Bronchial smooth muscle cell (primary cell): Measurements from ENCODE around the gene PRR5L. TPM values are rescaled to one million over a fixed set of nuclear protein-coding genes. Genes with fewer than 3 reads are reported as not detected.

Experiments used
- total RNA-seq: library from RNA; depleted of rRNA; stranded (reverse); fragments of >200 nt; gene quantifications from 2 replicates; pipeline ENCODE4 v1.2.1, GENCODE V29; 2014

Gene PRR5L, protein sequence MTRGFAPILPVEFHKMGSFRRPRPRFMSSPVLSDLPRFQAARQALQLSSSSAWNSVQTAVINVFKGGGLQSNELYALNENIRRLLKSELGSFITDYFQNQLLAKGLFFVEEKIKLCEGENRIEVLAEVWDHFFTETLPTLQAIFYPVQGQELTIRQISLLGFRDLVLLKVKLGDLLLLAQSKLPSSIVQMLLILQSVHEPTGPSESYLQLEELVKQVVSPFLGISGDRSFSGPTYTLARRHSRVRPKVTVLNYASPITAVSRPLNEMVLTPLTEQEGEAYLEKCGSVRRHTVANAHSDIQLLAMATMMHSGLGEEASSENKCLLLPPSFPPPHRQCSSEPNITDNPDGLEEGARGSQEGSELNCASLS
- total RNA-seq = 0.69 and 1.9 TPM in 2 replicates

DNA sequence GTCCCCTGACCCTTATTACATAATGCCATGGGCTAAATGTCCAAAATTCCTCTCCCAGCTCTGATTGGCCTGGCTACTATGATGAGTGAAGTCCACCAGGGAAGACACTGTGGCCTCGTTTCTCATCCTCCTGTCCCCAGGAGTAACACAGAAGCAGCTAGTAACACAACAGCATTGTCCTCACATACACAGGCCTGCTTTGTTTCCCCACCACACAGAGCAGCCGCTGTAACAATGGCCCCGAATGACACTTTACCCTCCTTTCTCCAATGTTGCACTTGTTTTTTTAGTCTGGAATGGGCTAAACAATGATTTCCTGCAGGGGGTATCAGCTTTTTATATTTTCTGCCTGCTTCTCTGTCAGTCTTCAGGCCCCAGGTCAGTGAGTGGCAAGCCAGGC, at the start of gene PRR5L:
TSS of gene PRR5L (plus strand) at position 363 of the 400 bp plus-strand sequence. CDS start 104,834 bp downstream, outside the sequence.

DNA sequence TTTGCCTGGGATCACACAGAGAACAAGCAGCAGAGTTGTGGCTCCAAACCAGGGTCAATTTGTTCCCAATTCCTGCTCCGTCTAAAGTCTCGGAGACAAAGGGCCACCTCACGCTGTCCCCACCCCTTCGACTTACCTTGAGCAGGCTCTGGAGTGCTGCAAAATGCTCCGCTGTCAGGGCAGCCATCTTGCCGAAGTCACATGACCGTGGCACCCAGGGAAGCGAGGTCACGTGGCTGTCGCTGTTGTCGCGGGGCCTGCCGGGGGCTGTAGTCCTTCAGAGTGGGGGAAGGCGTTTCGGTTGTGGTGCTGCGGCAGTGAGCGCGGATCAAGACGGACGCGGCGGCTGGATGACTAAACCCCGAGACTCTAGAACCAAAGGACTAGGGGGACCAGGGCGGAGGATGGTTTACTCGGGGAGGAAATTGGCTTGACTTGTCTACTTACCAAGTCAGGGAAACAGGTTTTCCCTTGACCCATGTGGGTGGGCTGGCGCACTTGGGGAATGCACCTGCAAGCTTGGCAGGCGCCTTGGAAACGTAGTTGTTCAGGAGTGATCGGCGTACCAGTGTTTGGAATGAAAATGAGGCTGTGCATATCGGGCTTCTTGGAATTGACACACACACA, 6.7 kb upstream of the PRR5L start, which contains the start of gene COMMD9:
TSS of gene COMMD9 (minus strand) at position 199 of the 627 bp plus-strand sequence. CDS start at position 187, 12 bp downstream.

DNA sequence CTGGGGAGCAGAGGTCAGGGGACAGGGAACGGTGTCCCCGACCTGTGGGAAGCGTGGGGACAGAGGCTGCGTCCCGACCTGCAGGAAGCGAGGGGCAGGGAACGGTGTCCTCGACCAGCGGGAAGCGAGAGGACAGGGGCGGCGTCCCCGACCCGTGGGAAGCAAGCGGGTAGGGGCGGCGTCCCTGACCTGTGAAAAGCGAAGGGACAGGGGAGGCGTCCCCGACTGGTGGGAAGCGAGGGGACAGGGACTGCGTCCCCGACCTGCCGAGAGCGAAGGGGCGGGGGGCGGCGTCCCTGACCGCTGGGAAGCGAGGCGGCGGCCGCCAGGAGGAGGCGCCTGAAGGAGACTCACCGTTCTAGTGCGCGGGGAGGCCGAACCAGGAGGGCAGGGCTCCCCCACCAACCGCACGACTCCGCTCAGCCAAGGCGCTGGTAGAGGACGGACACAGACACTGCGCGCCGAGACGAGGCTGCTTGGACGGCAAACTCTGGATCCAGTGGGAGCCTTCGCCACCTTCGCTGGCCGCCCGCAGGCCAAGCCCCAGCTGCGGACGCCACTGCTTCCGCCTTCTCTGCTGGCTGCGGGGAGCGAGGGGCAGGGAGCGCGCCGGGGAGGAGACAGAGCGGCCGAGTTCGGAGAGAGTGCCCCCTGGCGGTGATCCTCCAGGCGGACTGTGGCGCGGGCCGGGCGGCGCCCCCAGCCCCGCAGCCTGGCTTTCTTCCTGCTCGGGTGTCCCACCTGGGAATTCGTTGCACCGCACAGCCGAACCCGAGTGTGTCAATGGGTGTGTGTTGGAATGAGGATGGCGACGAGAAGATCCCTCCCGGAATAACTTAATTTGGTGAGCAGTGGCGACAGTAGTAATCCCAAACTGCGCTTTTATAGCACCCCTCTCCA, 213.9 kb downstream of the PRR5L start, which contains the start of gene TRAF6:
TSS of gene TRAF6 (minus strand) at position 579 of the 900 bp plus-strand sequence. CDS start 8,757 bp downstream, outside the sequence.

Other genes with a start within 250 kb of the PRR5L start
- 18.3 and 20.3 TPM in 2 replicates for gene COMMD9, start 6.9 kb upstream of the PRR5L start, total RNA-seq
- 3.5 and 4.2 TPM in 2 replicates for gene TRAF6, start 214.0 kb downstream of the PRR5L start, total RNA-seq